Aorta (tissue), 5 donors: ENCODE data around the gene CYP4F11. TPM values are rescaled to one million over a fixed set of nuclear protein-coding genes. Genes with fewer than 3 reads are reported as not detected.

Experiments
- ATAC-seq: fragments of 200-7000 bp; cut with Tn5 transposase; one replicate; pipeline ENCODE4 v1.9.1; 2022; ENCODE audit warnings: moderate library complexity; ENCODE audit not compliant: low FRiP score
- DNase-seq, 2 donors: peaks; one replicate each; pipeline ENCODE4 v3.0.0-alpha.2; 2020
- H3K27ac ChIP-seq, 2 donors: one replicate each; pipeline ENCODE4 v1.5.1; 2013; ENCODE audit warnings: low read length in 2 of 2, mild to moderate bottlenecking in 2 of 2, moderate library complexity in 2 of 2, control low read depth in 1 of 2, inconsistent platforms in 1 of 2, low read depth in 1 of 2
- H3K27me3 ChIP-seq, 2 donors: one replicate each; pipeline ENCODE4 v1.6.1; 2013; ENCODE audit warnings: control low read depth in 1 of 2, low read length in 1 of 2, mild to moderate bottlenecking in 1 of 2, moderate library complexity in 1 of 2; ENCODE audit not compliant: insufficient read depth in 2 of 2, control insufficient read depth in 1 of 2
- H3K36me3 ChIP-seq, 2 donors: one replicate each; pipeline ENCODE4 v1.6.1; 2013; ENCODE audit warnings: control low read depth in 1 of 2, low read length in 1 of 2, mild to moderate bottlenecking in 1 of 2; ENCODE audit not compliant: insufficient read depth in 2 of 2, control insufficient read depth in 1 of 2
- H3K4me1 ChIP-seq, 2 donors: one replicate each; pipeline ENCODE4 v1.6.1; 2013; ENCODE audit warnings: low read length in 2 of 2, control low read depth in 1 of 2, mild to moderate bottlenecking in 1 of 2, moderate library complexity in 1 of 2; ENCODE audit not compliant: insufficient read depth in 2 of 2, control insufficient read depth in 1 of 2
- H3K4me3 ChIP-seq, 2 donors: one replicate each; pipeline ENCODE4 v1.5.1; 2013; ENCODE audit warnings: low read length in 2 of 2, control low read depth in 1 of 2, mild to moderate bottlenecking in 1 of 2
- H3K9me3 ChIP-seq: one replicate; pipeline ENCODE4 v1.6.1; 2013; ENCODE audit warnings: mild to moderate bottlenecking, low read length; ENCODE audit not compliant: control insufficient read depth
- WGBS, 2 donors: extraction: QIAGEN DNeasy Blood & Tissue Kit; methylation state at CpG; one replicate each; pipeline ENCODE4 v1.1.7; 2013; 5-methylcytosine and 5-hydroxymethylcytosine counted together
- intact Hi-C, 2 donors: fragments of 100-400 bp; cut with DNase I; formaldehyde crosslinking; loops; one replicate each; pipeline versions ENCODE4 v1.14.2 to v1.15.0; 2022
- polyA plus RNA-seq, 2 donors: library from polyadenylated mRNA; stranded (reverse); fragments of 200-250 nt; gene quantifications; one replicate each; pipeline ENCODE4 v1.2.3, GENCODE V29; 2013
- total RNA-seq, 2 donors: library from RNA; stranded (reverse); fragmentation: NEBNext Ultra II Directional; extraction: Animal tissue kit (Norgen Biotek cat#: 25700); gene quantifications; one replicate each; pipeline ENCODE4 v1.2.1, GENCODE V29; 2021
- donor health status: healthy with polysubstance abuse.
- donor health status: Bipolar disorder and iron deficiency.
- donor health status: DM: no; HTN: no; CAD: no.
- donor health status: DM: no; HTN: no; CAD: no.
- donor health status: DM: yes; HTN: yes; CAD: no.

The CYP4F11 gene
- total and polyA plus RNA-seq, 4 donors: 1.5 to 11.0 (median 7.2) TPM

- peaks cover 3% of the 10 kb centered on the region for H3K9me3 ChIP-seq
- ATAC-seq (no peak), DNase-seq (no peak)
- no peak overlapping the region for H3K27ac ChIP-seq
- H3K36me3 ChIP-seq: no peaks in the 10 kb centered on the region
- 63 to 69% methylated on average over 6 of the region's 6 CpGs for WGBS, 2 donors
- no peak overlapping the region for H3K4me3 ChIP-seq
- intact Hi-C loops: no loop called here
- H3K27me3 ChIP-seq: no peaks in the 10 kb centered on the region
- H3K4me1 ChIP-seq: no peaks in the 10 kb centered on the region
Observed at GRCh38 chr19:15962319-15962718, 28.0 kb upstream of the CYP4F11 start.

- no peak for DNase-seq
- Histone ChIP-seq H3K9me3 (no peaks in the 10 kb centered on the region), H3K4me1 (no peaks in the 10 kb centered on the region), H3K27me3 (no peaks in the 10 kb centered on the region), H3K27ac (no peak overlapping the region), H3K4me3 (no peak overlapping the region), H3K36me3 (no peaks in the 10 kb centered on the region)
- intact Hi-C loops: no loop called here
- 77 to 81% methylated on average over 6 of the region's 6 CpGs for WGBS, 2 donors
- ATAC-seq: no peak
Observed at GRCh38 chr19:15954820-15955219, 20.5 kb upstream of the CYP4F11 start.

DNA sequence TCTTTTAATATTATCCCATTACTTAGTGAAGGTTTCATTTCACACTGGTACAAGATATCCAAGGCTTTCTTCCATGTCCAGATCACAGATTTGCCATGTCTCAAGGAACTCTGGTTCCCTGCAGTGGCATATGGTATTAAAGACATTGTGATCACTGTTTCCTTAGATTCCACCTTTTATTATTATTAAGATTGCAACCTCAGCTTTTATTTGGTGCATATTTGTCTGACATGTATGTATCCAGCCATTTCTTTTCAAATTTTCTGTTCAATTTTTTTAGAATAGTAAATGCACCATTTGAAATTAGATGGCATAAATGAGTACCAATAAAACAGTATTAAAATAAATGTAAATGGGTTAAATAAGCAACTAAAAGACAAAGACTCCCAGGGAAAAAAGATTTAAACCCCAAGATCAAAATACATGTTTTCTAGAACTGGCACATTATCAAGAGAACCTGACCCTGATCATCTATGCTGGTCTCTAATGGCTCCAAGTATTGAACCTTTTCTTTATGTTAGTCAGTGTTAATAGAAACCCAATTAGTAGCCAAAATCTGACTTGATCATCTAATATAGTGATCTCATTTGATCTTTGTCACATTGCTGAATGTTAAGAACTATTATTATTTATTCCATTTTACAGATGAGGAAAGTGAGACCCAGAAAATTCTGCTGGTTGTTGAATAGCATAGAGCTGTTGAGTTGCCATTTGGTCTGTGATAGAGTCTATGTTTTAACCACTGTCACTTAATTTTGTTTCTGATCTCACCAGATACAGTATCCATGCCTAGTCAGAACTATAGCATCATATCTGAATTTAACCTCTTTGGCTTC, 14.1 kb upstream of the CYP4F11 start, which contains the start of gene OR10H4:
TSS of gene OR10H4 (plus strand) at position 786 of the 836 bp plus-strand sequence. CDS start at position 786, 0 bp downstream.
- Histone ChIP-seq H3K4me1 (no peaks in the 10 kb centered on the region), H3K36me3 (no peaks in the 10 kb centered on the region), H3K27me3 (peaks cover 0 to 1% of the 10 kb centered on the region in 2 donors), H3K9me3 (peaks cover 12% of the 10 kb centered on the region), H3K27ac (no peak within 1 kb of the TSS), H3K4me3 (no peak within 1 kb of the TSS)
- intact Hi-C loops: no loop called here
- ATAC-seq (no peak), DNase-seq (no peak)

DNA sequence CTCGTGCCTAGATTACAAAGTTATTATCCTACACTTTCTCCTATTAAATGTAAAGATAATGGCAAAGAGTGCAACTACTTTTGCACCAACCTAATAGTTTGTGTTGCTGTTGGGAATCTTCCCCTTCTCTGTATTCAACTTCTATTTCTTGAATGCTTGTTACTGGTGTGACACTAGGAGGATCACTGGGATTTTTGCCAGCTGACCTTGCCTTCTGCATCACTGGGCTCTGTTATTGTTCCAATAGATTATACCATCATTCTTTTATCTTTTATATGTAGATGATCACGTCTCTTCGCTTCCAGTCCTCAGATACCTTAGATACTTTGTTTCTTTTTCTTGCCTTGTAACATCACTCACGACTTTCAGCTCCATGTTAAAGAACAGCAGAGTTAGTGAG, 11.0 kb upstream of the CYP4F11 start:
- no peak for DNase-seq
- H3K27ac ChIP-seq: no peak overlapping the region
- H3K9me3 ChIP-seq: peaks cover 12% of the 10 kb centered on the region
- H3K27me3 ChIP-seq: peaks cover 0 to 1% of the 10 kb centered on the region in 2 donors
- WGBS, 2 donors: 46 to 48% methylated on average over 4 of the region's 4 CpGs
- H3K4me1 ChIP-seq: no peaks in the 10 kb centered on the region
- intact Hi-C loops: no loop called here
- no peak overlapping the region for H3K4me3 ChIP-seq
- no peaks in the 10 kb centered on the region for H3K36me3 ChIP-seq
- ATAC-seq: no peak

DNA sequence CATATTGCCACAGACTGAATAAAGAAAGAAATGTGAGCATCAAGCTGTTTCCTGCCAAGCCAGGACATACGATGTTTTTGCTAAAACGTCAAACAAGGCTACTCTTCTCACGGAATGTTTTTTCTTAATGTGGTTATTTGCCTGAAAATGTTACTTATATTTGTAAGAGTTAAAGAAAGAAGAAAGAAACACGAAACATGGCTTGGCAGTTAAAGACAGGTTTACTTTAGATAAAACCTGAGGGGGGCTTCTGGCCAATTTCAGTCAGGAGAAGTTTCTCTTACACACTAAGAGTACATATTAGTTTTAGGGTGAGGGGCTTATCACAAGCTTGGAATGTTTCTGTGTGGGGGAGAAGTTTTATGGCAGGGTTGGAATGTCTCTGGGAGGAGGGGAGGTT, 10.1 kb upstream of the CYP4F11 start:
- Histone ChIP-seq H3K27me3 (peaks cover 0 to 1% of the 10 kb centered on the region in 2 donors), H3K9me3 (peaks cover 9% of the 10 kb centered on the region), H3K4me1 (no peaks in the 10 kb centered on the region), H3K4me3 (no peak overlapping the region), H3K27ac (no peak overlapping the region), H3K36me3 (no peaks in the 10 kb centered on the region)
- intact Hi-C loops: no loop called here
- ATAC-seq (no peak), DNase-seq (no peak)
- WGBS, 2 donors: 59% methylated on average over 4 of the region's 4 CpGs

GRCh38 chr19:15937771-15938170, 3.4 kb upstream of the CYP4F11 start:
- DNase-seq (no peak), ATAC-seq (no peak)
- intact Hi-C loops: loop anchor here in 1 of 2 donors (5.0 kb wide), 1 partner anchor 175 kb away; the partner anchor contains the start of gene RAB8A

DNA sequence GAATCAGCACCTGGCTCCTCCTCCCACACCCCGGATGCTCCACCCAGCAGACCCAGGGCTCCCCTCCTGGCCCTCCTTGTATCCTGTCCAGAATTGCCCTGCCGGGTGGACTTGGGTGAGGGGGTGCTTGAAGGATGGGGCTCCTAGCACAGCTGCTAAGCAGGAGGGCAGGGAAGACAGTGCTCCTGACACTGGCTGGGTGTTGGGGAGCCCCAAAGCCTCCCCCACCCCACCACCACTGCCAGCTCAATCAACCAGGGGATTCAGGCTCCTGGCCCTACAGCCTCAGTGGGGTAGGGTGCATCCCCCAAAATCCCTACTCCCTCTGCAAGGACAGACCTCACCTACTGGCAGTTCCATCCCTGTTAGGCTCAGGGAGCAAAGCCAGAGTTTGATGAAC, 2.6 kb upstream of the CYP4F11 start:
- ATAC-seq (no peak), DNase-seq (no peak)
- peaks cover 2% of the 10 kb centered on the region for H3K9me3 ChIP-seq
- no peaks in the 10 kb centered on the region for H3K4me1 ChIP-seq
- H3K36me3 ChIP-seq: no peaks in the 10 kb centered on the region
- 72 to 87% methylated on average over 2 of the region's 2 CpGs for WGBS, 2 donors
- H3K27ac ChIP-seq: no peak overlapping the region
- no peaks in the 10 kb centered on the region for H3K27me3 ChIP-seq
- no peak overlapping the region for H3K4me3 ChIP-seq
- intact Hi-C loops: loop anchor here in 1 of 2 donors (5.0 kb wide), 1 partner anchor 175 kb away; the partner anchor contains the start of gene RAB8A

More at GRCh38 chr19:15937771-15938170, 3.4 kb upstream of the CYP4F11 start:
- WGBS, 2 donors: 58 to 69% methylated on average over 2 of the region's 2 CpGs
- Histone ChIP-seq H3K27ac (no peak overlapping the region), H3K4me1 (no peaks in the 10 kb centered on the region), H3K4me3 (no peak overlapping the region), H3K36me3 (no peaks in the 10 kb centered on the region), H3K9me3 (peaks cover 2% of the 10 kb centered on the region), H3K27me3 (no peaks in the 10 kb centered on the region)

- DNase-seq (no peak), ATAC-seq (no peak)
- Histone ChIP-seq H3K36me3 (peaks cover 0 to under 1% of the 10 kb centered on the region in 2 donors), H3K4me3 (no peak overlapping the region), H3K27ac (no peak overlapping the region), H3K9me3 (peaks cover 2% of the 10 kb centered on the region), H3K4me1 (no peaks in the 10 kb centered on the region), H3K27me3 (no peaks in the 10 kb centered on the region)
- intact Hi-C loops: loop anchor here in 1 of 2 donors (5.0 kb wide), 1 partner anchor 176 kb away; the partner anchor contains the start of gene RAB8A
- WGBS, 2 donors: 71 to 74% methylated on average over 3 of the region's 3 CpGs
Observed at GRCh38 chr19:15936173-15936572, 1.8 kb upstream of the CYP4F11 start.
